Stimulated activated CD8-positive, alpha-beta memory T cell treated with anti-CD3 and anti-CD28 coated beads, Interleukin-4, amount 100 ng/mL, for 4 hours (primary cell): Measurements from ENCODE around the gene SUSD6.

Experiments used
- DNase-seq, 2 donors: peaks; one replicate each; pipeline ENCODE4 v3.0.0-alpha.2; 2020; ENCODE audit warnings: low read depth in 2 of 2, low spot score in 1 of 2

The SUSD6 gene

DNA sequence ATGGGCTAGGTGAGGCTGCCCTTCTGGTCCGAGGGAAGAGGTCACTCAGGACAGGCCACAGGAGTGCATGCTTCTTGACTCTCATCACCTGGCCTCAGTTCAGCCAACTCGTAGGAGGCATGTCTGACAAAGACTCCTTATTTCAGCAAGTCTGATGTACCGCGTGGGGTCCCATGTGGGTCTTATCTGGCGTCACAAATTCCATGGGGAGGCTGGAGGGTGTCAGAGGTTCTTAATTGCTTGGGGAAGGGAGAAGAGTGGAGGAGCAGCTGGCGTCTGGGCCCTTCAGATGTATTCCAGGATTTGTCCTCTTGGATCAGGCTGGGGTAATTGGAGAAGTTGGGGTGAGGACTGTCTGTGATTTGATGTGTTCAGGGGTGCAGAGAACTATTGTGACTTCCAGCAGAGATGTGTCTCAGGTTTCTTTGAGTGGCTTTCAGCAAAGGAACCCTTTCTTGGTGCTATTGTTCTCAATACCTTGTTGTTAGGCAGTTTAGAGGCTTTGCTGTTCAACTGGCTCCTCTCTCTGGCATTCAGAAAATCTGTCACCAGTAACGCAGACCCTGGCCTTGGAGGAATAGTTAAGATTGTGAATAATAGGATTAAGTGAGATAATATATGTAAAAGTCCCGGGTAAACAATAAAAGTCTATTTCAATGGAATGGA is 60.1 kb downstream of the SUSD6 start:
- no peak for DNase-seq

DNA sequence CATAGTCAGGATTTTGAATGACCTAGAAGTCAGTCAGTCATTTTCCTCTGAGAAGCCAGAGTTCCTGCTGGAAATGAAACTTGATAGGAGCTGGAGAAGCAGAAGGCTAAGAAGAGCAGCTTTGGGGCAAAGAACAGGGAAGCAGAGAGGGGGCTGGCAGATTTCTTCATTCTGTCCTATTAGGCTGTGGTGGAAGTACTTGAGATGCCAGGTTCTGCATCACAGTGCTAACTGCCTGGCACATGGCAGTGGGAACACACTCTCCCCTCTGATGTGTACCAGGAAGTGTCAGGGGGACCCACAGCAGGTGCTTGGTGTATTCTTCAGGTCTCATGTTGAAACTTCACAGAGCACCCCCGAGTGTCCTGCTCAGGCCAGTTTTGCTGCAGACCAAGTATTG is 61.0 kb downstream of the SUSD6 start:
- no peak for DNase-seq

DNA sequence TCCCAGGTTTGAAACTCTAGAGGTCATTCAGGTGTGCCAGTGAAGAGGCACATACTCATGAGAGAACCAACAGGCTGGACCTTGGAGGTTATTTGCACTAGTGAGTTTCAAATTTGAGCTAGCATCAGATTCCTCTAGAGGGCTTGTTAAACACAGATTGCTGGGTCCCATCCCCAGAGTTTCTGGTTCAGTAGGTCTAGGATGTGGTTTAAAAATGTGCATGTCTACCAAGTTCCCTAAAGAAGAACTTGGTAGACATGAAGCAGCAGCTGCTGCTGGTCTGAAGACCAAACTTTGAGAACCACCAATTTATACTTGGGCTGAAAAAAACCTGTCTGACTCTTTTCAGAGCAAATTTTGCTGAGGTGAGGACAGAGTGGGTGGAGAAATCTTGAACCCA is 61.7 kb downstream of the SUSD6 start:
- no peak for DNase-seq

DNA sequence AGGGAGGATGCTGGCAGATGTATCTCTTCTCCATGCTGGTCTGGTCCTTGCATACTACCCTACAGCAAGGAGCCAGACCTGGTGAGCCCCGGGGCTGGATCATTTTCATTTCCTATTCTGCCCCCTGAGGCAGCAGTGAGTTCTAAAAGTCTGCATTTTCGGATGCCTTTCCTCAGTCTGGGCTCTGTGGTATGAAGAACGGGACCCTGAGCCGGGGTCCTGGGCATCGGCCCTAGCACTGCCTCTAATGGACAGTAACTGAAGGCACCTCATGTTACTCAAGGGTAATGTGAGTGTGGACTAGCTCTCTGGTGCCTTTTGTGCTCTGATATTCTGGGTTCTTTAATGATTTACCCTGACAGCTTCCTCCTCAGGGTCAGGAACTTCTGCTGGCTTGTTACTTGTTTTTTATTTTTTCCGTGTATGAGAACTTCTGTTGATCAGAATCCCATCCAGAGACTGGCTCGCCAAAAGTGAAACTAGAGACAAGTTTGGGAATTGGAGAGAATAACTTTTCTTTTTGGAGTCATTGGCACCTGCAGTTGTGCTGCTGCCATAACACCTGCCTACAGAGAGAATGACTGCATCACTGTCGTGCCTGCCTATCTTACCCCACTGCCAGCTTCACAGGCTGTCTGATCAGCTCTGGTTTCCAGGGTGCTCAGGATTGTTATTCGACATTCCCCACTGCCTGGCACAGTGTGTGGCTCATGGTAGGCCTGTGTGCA is 62.3 kb downstream of the SUSD6 start:
- DNase-seq, result no peak

DNA sequence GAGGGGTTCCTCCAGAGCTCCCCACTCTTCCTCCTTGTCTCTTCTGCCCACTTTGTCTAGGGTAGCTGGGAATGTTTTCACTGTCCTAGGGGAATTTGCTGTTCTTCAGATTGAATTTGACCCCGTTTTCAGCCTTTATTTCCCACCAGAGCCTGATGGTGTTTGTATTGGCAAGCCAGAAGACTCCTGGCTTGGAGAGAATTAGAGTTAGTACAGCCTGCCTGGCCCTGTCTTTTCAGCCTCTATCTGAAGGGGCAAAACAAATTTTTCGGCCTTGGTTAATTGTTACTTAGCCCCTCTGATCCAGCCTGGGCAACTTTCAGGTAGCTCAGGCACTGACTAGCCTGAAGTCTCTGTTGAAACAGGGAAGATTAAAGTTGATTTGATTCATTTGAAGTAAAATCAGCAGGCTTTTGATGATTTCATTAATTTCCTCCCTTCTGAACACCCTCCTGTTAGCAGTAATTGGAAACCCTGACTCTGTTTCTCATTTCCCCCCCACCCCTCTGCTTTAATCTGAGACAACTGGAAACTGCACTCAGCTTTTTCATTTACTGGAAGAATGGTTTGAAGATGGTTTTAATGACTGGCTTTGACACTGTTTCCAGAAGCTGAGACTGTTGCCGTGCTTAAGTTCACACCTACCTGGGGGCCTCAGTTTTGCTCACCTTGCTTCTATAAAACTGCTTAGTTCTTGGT is 63.3 kb downstream of the SUSD6 start:
- no peak for DNase-seq

DNA sequence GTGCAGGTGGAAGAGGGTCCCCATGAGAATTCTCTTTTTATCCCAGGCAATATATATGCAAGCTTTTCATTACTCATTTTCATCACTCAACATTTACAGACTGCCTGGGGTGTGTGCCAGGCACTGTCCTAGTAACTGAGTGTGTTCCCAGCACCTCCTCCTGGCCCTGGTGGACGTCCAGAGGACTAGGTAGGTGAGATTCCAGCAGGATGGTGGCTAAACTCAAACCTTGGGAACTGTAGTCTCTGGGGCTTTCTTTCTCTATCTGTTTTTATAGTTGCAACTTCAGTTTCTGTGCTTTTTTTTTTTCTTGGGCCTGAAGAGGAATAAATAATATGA is 63.8 kb downstream of the SUSD6 start:
- DNase-seq, result no peak

DNA sequence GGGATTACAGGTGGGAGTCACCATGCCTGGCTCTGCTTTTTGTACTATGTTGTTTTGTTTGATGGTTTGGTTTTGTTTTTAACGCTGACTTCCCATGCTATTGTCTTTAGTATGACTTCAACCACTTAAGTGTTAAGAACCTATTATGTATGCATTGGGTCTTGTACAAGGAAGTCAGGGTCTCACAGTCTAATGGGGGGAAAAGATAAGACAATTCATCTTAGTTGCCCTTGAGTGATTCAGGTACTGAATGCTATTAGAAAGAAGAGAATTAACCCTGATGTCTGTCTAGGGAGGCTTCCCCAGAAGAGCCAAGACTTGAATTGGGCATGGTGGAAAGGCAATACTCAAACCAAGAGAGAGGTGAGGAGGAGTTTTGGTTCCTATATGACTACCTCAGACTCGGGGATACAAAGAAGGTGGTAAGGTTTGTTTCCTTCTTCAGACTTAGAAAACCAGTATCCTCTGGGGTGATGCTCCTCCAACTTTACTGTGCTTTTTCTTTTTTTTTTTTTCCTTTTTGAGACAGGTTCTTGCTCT is 64.6 kb downstream of the SUSD6 start:
- DNase-seq, result no peak

DNA sequence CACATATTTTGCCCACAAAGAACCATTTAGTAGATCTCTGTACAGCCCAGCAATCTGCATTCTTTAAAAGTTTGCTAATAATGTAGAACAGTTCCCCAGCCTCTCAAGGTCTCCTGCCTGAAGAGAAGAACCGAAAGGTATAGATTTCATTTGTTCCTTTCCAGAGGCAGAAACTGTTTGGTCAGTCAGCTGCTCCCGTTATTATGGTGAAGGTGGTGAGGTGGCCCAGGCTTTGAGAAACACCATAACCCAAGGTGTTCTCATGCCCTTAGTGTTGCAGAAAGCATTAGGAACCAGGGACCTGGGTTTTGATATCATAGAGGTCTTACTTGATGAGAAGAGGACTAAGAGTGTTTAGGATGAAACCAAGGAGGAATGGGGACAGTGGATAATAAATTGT is 65.3 kb downstream of the SUSD6 start:
- DNase-seq, result no peak

DNA sequence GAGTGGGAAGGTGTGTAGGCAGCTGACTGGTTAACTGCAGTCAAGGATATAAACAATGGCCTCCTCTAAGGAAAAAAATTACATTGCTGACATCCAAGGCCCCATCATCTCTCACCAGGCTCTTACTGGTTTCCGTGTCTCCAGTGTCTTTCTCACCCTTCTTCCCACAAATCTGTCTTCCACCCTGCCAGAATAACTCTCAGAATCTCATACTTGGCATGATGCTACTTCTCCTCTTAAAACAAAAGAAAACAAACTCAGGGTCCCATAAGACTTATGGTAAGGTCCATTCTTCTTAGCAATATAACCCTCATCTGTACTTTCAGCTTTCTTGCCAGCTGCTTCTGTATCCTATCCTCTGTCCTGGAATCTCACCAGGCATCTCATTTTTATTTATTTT is 68.9 kb downstream of the SUSD6 start:
- no peak for DNase-seq

DNA sequence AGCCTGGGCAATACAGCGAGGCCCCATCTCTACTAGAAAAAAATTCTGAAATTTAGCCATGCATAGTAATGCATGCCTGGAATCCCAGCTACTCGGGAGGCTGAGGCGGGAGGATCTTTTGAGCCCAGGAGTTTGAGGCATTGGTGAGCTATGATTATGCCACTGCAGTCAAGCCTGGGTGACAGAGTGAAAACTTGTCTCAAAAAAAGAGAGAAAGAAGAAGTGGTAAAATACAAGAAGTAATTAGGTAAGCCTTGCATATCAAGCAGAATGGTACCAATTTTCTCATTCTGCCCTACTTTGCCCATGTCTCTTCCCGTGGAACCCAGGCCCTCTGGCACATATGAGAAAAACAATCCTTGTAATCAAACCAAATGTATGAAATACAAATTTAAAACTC is 70.7 kb downstream of the SUSD6 start:
- DNase-seq, result no peak

DNA sequence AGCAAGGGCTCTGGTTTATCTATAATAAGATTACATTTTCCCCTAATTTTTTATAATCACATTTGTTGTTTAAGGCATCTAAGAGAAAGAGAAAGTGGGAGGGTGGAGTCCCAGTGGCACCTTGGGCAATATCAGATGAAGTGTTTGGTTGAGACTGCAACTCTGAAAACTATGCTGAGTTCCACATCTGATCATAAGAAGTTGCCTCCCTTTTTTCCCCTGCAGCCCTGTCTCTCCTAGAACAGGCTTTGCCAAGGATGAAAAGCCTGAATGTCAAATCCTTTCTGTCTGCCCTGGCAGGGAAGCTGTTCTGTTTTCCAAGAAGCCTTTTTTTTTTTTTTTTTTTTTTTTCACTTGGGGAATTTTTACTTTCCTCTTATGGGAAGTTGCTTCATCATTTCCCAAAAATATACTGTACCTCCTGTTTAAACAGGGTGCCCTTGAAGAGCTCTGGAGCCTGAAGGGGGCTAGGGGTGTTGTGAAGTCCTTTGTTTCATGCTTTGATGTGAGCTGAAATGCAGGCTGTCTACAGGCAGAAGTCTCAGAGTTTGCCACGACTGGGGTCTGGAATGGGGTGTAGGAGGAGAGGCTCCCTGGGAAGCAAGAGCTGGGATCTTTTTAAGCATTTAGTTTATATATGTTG is 71.3 kb downstream of the SUSD6 start:
- no peak for DNase-seq

DNA sequence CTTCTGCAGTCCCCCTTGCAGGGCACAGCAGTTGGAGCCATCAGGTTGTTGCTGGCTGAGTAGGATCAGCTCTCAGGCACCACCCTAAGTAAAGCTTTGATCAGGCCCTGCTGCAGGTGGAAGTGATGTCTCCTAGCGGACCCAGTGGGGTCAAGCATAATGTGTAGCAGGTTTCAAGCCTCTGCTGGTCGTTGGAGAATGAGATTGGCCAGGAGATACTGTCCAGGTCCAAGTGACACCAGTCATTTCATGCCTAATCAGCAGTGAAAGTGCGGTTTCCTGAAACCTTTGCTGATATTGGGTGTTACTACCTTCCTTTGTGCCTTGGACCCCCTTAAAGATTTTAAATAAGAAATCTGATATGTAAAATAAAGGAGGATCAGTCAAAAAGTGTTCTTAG is 72.6 kb downstream of the SUSD6 start:
- DNase-seq, result no peak

DNA sequence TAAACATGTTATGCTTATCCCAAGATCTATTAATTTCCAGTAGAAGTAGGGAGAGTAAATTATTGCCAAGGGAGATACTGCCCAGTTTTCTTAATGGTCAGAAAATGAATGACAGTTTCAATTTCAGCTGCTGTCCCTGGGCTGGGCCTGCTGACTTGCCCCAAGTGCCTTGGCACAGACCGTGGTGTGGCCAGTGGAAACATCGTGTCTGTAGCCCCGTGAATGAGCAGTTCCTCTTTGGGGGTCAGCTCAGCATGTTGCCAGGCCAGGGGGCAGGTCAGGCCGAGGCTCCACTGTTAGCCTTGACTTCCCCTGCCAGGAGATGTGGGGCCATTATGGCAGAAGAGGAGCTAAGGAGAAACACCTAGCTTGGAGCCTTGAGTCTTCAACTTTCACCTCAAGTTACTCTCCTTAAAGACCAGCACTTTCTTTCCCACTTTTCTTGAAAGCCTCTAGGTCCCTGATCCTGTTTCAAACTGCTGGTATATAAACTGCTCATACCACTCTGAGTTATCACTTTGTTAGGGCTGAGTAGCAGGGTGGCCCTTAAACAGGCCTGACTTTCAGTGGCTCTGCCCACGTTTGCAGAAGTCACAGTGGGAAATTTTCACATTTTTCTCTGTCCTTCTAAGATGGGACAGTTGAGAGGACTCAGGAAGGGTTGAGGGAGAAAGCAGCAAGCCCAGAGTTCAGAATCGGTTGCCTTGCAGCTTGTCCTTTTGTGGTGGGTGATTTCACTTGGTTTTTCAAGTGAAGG is 73.2 kb downstream of the SUSD6 start:
- no peak for DNase-seq

DNA sequence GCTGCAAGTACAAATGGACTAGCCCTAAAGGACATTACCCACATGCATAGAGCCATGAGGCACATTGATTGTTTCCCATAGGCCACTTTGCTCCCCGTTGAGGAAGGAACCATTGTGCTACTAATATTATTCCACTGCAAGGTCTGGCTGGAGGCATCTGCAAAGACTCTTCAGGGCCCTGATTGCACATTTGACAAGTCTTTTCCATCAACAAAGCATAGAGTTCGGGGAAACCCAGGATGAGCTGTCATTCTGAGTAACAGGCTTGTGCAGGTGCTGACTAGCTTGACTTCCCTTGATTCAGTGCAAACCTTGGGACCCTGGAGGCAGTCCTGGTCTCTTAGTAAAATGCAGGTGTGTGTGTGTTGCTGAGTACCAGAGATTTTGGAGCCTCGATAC is 73.8 kb downstream of the SUSD6 start:
- peak; percentile 22 to 34 for DNase-seq

DNA sequence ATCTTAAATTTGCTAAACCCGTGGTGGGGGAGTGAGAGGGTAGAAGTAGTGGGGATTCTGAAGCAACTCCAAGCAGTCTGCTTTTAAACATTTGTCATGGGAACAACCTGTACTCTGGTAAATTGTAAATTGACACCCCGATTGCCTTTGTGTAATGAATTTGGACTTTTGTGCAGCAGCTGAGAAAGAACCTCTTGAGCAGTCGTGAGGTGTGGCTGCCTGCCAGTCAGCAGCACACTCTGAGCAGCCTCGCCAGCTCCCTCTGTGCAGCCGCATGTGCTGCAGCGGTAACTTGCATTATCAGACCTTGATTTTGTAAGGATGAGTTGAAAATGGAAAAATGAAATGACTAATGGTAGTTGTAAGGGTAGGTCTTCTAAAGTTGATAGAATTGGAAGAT is 74.3 kb downstream of the SUSD6 start:
- DNase-seq, result no peak

DNA sequence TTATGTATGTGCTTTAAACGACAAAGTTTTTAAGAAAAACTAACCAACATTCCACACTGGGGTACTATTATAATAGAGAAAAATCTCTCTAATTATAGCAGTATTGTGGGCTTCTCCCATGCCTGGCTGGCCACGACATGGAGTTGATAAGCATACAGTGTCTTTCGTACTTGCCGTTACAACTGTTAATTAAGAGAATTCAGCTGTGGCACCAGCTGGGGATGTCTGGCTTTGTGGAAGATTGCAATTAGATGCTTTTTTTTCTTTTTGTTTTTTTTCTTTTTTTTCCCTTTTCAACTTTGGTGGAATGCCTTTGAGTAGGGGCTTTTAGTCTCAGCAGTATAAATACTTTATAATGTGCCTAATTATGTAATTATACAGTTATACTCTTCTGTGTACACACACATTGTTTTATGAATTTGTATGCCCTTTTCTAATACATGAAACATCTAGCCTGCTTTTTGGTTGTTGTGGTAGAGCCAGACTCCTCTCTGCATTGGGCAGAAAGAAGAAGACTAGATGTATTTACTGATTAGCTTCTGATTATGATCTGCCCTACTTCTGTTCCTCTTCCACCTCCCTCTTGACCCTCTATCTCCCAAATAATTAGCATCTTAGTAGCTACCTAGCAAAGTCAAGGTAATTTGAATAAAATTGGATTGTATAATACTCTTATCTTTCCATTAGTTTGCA is 76.4 kb downstream of the SUSD6 start:
- no peak for DNase-seq

DNA sequence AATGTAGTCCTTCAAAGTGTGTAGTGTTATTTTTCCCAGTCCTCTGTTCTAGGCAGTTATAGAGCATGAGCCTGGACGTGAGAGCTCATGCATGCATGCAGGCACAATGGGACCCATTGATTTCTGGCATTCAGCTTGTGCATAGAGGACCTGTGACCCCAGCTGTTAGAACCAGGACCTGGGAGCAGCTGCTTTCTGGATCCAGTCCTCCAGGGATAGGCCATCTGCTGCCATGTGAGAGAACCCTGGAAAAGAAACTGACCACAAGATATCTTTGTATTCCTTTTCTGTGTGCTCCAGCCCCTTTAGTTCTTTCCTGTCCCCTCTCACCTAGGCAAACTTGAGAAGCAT is 76.9 kb downstream of the SUSD6 start:
- no peak for DNase-seq

DNA sequence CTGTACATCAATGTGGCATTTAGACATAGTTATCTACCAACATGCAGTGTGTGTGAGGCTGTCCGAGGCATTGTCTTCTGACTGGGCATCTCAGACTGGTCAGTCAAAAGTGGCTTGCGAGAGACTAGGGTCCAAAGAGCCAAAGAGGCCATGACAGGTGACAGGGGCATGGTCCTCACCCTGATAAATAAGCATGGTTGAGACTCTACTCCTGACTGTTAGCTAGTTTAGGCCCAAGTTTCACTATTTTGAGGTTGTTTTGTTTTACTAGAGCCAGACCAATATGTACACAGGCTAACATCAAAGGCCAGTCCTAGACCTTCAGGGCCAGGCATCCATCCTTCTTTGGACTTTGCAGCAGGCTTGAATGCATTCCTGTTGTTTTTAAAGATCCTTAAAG is 78.6 kb downstream of the SUSD6 start:
- DNase-seq, result no peak

DNA sequence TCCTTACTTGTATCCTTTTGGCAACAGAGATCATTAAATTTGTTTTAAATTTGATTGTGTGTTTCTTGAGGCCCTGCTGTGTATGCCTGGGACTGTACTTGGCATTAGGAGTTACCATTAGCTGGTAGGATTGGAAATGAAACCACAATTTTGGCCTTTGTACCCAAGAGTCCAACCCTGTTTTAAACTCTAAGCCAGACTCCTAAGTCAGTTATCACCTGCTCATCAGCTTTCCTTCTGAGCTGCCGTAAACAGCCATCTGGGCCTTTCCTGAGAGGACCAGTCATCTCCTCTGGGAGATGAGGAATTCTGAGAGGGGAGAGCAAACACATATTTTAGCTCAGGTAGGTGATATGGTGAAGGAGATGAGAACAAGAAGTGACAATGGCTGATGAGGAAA is 81.2 kb downstream of the SUSD6 start:
- DNase-seq, result no peak

DNA sequence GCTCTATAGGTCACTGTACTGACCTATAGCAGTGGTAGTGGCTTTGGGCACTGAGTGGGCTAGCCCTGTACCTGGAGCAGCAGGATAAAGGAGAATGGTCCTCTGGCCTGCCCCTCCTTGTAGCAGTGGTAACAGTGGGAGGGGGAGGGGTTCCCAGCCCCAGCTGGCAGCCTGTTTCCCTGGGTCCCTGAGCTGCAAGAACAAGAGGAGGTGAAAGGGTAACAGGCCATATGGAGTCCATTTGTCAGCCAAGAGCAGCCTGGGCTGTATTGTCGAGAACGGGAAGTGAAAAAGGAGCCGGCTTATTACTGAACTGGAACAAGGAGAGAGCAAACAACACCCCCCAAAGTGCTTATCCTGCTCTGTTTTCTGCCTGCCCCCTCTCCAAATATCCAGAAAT is 81.7 kb downstream of the SUSD6 start:
- no peak for DNase-seq
